Endothelial cell of umbilical vein (primary cell): ENCODE data around the gene TMEM130. TPM values are rescaled to one million over a fixed set of nuclear protein-coding genes. Genes with fewer than 3 reads are reported as not detected.

Experiments
- BruUV-seq: library from RNA; stranded (reverse); fragments of 400-500 nt; replicated peaks from 2 replicates; lab custom pipeline; 2021; lab: Mats Ljungman, UMichigan
- CTCF ChIA-PET: fragments of 300-600, 350-600 bp; sonication (Branson Sonifier 250); formaldehyde crosslinking; loops from one replicate; lab custom pipeline; 2021; ENCODE audit warnings: antibody characterized with exemption, inconsistent platforms; lab: Charles Lee
- POLR2A ChIA-PET: fragments of 300-600, 350-600 bp; sonication (Branson Sonifier 250); formaldehyde crosslinking; loops from one replicate; lab custom pipeline; 2021; ENCODE audit warnings: antibody characterized with exemption, inconsistent platforms; lab: Charles Lee
- DNase-seq: peaks from one replicate; pipeline ENCODE4 v3.0.0-alpha.2; 2011; ENCODE audit warnings: low read depth, low spot score
- FAIRE-seq: peaks from 2 replicates; lab custom pipeline; 2011; peaks lifted over from hg19 to GRCh38; lab: Jason Lieb, UNC
- H2AFZ ChIP-seq: 2 replicates; pipeline ENCODE4 v1.6.0; 2012; ENCODE audit warnings: low read depth, low read length, control low read depth, inconsistent platforms
- H3K27ac ChIP-seq: 2 replicates; pipeline ENCODE4 v1.5.1; 2011; ENCODE audit warnings: low read depth, mild to moderate bottlenecking, control low read depth, low read length, moderate library complexity; ENCODE audit not compliant: insufficient read depth
- H3K27me3 ChIP-seq, 2 experiments: 2 replicates each; pipeline versions ENCODE4 v1.6.0 to v1.6.1; 2011; ENCODE audit warnings: low read length in 2 of 2, mixed read lengths in 1 of 2; ENCODE audit not compliant: control insufficient read depth in 2 of 2, insufficient read depth in 2 of 2
- H3K36me3 ChIP-seq, 2 experiments: 2 replicates in 1 of 2; 3 replicates in 1 of 2; pipeline ENCODE4 v1.5.1; 2011; ENCODE audit warnings: low read length in 2 of 2, mild to moderate bottlenecking in 1 of 2, moderate library complexity in 1 of 2; ENCODE audit not compliant: control insufficient read depth in 2 of 2, insufficient read depth in 2 of 2; ENCODE audit errors: extremely low read depth in 1 of 2
- H3K4me1 ChIP-seq: 3 replicates; pipeline ENCODE4 v1.5.1; 2011; ENCODE audit warnings: mild to moderate bottlenecking, low read length; ENCODE audit not compliant: control insufficient read depth, insufficient read depth; ENCODE audit errors: extremely low read depth
- H3K4me2 ChIP-seq: 2 replicates; pipeline ENCODE4 v1.6.1; 2011; ENCODE audit warnings: low read length, control low read depth, mixed read lengths; ENCODE audit not compliant: insufficient read depth
- H3K4me3 ChIP-seq, 3 experiments: fragments of 200-600 bp in 1 of 3; sonication (generic), shearing (Covaris generic) in 1 of 3; replicated peaks in 1 of 3; 2 replicates each; pipeline ENCODE4 v1.5.1; 2011 to 2016; ENCODE audit warnings: control low read depth in 3 of 3, low read length in 3 of 3, mild to moderate bottlenecking in 2 of 3, inconsistent platforms in 1 of 3, low read depth in 1 of 3, moderate library complexity in 1 of 3; ENCODE audit not compliant: insufficient read depth in 1 of 3
- H3K79me2 ChIP-seq: 2 replicates; pipeline ENCODE4 v1.6.0; 2012; ENCODE audit warnings: low read length, inconsistent platforms; ENCODE audit not compliant: control insufficient read depth, insufficient read depth
- H3K9ac ChIP-seq: replicated peaks from 2 replicates; pipeline ENCODE3; 2011; ENCODE audit warnings: low read length, control low read depth; ENCODE audit not compliant: insufficient read depth; ENCODE audit errors: extremely low read depth
- H3K9me1 ChIP-seq: replicated peaks from 3 replicates; pipeline ENCODE4 v1.6.0; 2011; ENCODE audit warnings: mild to moderate bottlenecking, low read length; ENCODE audit not compliant: control insufficient read depth, insufficient read depth; ENCODE audit errors: extremely low read depth
- H3K9me3 ChIP-seq: replicated peaks from 2 replicates; pipeline ENCODE4 v1.5.1; 2012; ENCODE audit warnings: low read length, inconsistent platforms; ENCODE audit not compliant: control insufficient read depth, insufficient read depth
- H4K20me1 ChIP-seq: replicated peaks from 2 replicates; pipeline ENCODE3; 2011; ENCODE audit warnings: mild to moderate bottlenecking, low read length; ENCODE audit not compliant: control insufficient read depth, insufficient read depth; ENCODE audit errors: extremely low read depth
- EZH2 ChIP-seq: IDR thresholded peaks from 2 replicates; pipeline ENCODE4 v1.6.1; 2012; ENCODE audit warnings: borderline replicate concordance, low read depth, mild to moderate bottlenecking, moderate library complexity, low read length, inconsistent platforms; ENCODE audit not compliant: severe bottlenecking
- GATA2 ChIP-seq: IDR thresholded peaks from 2 replicates; pipeline ENCODE4 v1.7.0; 2011; ENCODE audit warnings: low read depth, mild to moderate bottlenecking, moderate library complexity, mixed read lengths, low read length; ENCODE audit not compliant: insufficient read length, insufficient read depth
- POLR2A ChIP-seq: IDR thresholded peaks from 2 replicates; pipeline ENCODE4 v1.6.1; 2012; ENCODE audit warnings: low read depth, mild to moderate bottlenecking, control low read depth, low read length
- POLR2AphosphoS5 ChIP-seq: IDR thresholded peaks from 2 replicates; pipeline ENCODE4 v1.6.1; 2012; ENCODE audit warnings: low read depth, mild to moderate bottlenecking, control low read depth, low read length, moderate library complexity; ENCODE audit not compliant: insufficient read depth
- dilution Hi-C: fragments of 300-500 bp; cut with MboI; formaldehyde crosslinking; loops from one replicate; pipeline ENCODE4 v1.15.0; 2019; ENCODE audit warnings: low sequenced_read_pairs; ENCODE audit not compliant: extremely low pct_ligation_motif_present
- intact Hi-C: fragments of 100-400 bp; cut with micrococcal nuclease; formaldehyde crosslinking; loops from one replicate; pipeline ENCODE4 v1.10.0; 2022
- polyA plus RNA-seq, 4 experiments: library from polyadenylated mRNA; depleted of rRNA in 3 of 4; stranded (reverse) in 3 of 4; unstranded in 1 of 4; fragments of >200 nt; gene quantifications; 2 replicates each; pipeline versions ENCODE4 v1.2.1 to v1.2.3, GENCODE V29; 2011 to 2012; ENCODE audit warnings: missing spikeins in 1 of 4
- total RNA-seq: library from RNA; stranded (reverse); gene quantifications from 2 replicates; pipeline ENCODE4 v1.2.3, GENCODE V29; 2021
- TF ChIP-seq, protein P1 (sequence below), 2 donors: IDR thresholded peaks; 1 replicate in 1 of 2; 2 replicates in 1 of 2; pipeline ENCODE4 v1.5.1; 2011; ENCODE audit warnings: low read length in 2 of 2, mild to moderate bottlenecking in 2 of 2, moderate library complexity in 2 of 2, control low read depth in 1 of 2, inconsistent platforms in 1 of 2, low read depth in 1 of 2; ENCODE audit not compliant: insufficient read depth in 1 of 2; ENCODE audit errors: extremely low read depth in 1 of 2
- TF ChIP-seq, protein P2 (sequence below): IDR thresholded peaks from 2 replicates; pipeline ENCODE4 v1.6.1; 2011; ENCODE audit not compliant: insufficient read depth, insufficient read length

TMEM130 gene
- total and polyA plus RNA-seq, 2 donors (not counting 3 experiments of a cell fraction or from before 2014, with no cell fraction given): not detected

DNA sequence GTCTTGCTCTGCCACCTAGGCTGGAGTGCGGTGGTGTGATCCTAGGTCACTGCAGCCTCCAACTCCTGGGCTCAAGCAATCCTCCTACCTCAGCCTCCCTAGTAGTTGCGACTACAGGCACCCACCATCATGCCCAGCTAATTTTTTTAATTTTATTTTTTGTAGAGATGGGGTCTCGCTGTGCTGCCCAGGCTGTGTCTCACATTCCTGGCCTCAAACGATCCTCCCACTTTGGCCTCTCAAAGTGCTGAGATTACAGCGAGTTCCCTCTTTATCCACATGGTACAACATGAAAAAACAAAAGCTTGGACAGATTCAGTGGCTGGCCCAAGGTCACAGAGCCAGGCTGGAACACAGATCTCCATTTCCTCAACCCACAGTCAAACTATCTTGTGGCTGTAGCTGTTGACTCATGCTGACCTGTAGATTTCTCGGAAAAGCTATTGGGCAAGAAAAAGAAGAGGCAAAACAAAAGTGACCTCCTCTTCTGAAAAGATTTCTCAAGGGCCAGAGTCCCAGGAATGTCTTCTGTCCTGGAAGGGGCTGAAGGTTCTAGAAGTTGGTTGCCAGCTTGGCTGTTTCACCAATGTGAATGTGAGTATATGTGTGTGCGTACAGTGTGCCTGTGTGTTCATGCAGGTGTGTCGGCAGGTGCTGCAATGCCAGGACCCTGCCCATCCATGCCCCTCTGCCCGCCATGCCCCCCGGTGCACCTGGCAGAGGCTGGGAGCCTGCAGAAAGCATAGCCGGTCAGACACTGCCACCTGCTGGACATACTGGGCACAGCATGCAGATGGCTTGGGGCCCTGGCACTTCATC, 28.4 kb downstream of the TMEM130 start:
- no peak overlapping the region for H3K4me3 ChIP-seq
- H4K20me1 ChIP-seq: no peaks in the 10 kb centered on the region
- H3K9me1 ChIP-seq: no peaks in the 10 kb centered on the region
- H2AFZ ChIP-seq: no peak overlapping the region
- no peaks in the 10 kb centered on the region for H3K79me2 ChIP-seq
- no peak overlapping the region for H3K9ac ChIP-seq
- H3K27me3 ChIP-seq: no peaks in the 10 kb centered on the region
- no peak overlapping the region for H3K4me2 ChIP-seq
- no TSS peak for BruUV-seq
- H3K9me3 ChIP-seq: no peaks in the 10 kb centered on the region
- no peaks in the 10 kb centered on the region for H3K36me3 ChIP-seq
- FAIRE-seq: peak; percentile 28
- H3K27ac ChIP-seq: no peak overlapping the region
- intact Hi-C loops (loop anchor here (1.0 kb wide), 1 partner anchor 408 kb away; no protein-coding TSS in a partner anchor), dilution Hi-C loops (no loop called here)
- peak; percentile 56 for DNase-seq
- POLR2A ChIA-PET: no interaction called here
- CTCF ChIA-PET: interaction anchor here (0.5 to 4.8 kb wide), 22 partner anchors 10 to 820 kb away, joined by 3 to 111 read pairs (median 4); partner anchors contain the start of gene TRRAP
- no peak for TF ChIP-seq POLR2AphosphoS5
- TF ChIP-seq, protein P1, sequence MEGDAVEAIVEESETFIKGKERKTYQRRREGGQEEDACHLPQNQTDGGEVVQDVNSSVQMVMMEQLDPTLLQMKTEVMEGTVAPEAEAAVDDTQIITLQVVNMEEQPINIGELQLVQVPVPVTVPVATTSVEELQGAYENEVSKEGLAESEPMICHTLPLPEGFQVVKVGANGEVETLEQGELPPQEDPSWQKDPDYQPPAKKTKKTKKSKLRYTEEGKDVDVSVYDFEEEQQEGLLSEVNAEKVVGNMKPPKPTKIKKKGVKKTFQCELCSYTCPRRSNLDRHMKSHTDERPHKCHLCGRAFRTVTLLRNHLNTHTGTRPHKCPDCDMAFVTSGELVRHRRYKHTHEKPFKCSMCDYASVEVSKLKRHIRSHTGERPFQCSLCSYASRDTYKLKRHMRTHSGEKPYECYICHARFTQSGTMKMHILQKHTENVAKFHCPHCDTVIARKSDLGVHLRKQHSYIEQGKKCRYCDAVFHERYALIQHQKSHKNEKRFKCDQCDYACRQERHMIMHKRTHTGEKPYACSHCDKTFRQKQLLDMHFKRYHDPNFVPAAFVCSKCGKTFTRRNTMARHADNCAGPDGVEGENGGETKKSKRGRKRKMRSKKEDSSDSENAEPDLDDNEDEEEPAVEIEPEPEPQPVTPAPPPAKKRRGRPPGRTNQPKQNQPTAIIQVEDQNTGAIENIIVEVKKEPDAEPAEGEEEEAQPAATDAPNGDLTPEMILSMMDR (IDR thresholded peaks at IDR 0.05; ENCODE audit: extremely low read depth in 1 of 2, insufficient read depth in 1 of 2, low read depth in 1 of 2, low read length in 2 of 2): peak; percentile 93 to 99
- H3K4me1 ChIP-seq: no peaks in the 10 kb centered on the region

GRCh38 chr7:98840722-98841121, 29.1 kb downstream of the TMEM130 start:
- Histone ChIP-seq H3K4me3 (no peak overlapping the region), H3K36me3 (no peaks in the 10 kb centered on the region), H3K9me1 (no peaks in the 10 kb centered on the region), H3K4me1 (no peaks in the 10 kb centered on the region), H4K20me1 (no peaks in the 10 kb centered on the region), H2AFZ (no peak overlapping the region), H3K9me3 (no peaks in the 10 kb centered on the region), H3K9ac (no peak overlapping the region), H3K27ac (no peak overlapping the region), H3K4me2 (no peak overlapping the region), H3K79me2 (no peaks in the 10 kb centered on the region), H3K27me3 (no peaks in the 10 kb centered on the region)
- FAIRE-seq: no peak
- no peak for DNase-seq
- dilution Hi-C loops: no loop called here
- no TSS peak for BruUV-seq
- TF ChIP-seq, protein P1 (IDR thresholded peaks at IDR 0.05; ENCODE audit: extremely low read depth in 1 of 2, insufficient read depth in 1 of 2, low read depth in 1 of 2, low read length in 2 of 2): no peak
- no peak for TF ChIP-seq EZH2
- TF ChIP-seq POLR2A: no peak
- TF ChIP-seq, protein P2, sequence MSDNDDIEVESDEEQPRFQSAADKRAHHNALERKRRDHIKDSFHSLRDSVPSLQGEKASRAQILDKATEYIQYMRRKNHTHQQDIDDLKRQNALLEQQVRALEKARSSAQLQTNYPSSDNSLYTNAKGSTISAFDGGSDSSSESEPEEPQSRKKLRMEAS: no peak
- no peak for TF ChIP-seq GATA2
- CTCF ChIA-PET: interaction anchor here (0.8 to 4.8 kb wide), 15 partner anchors 9 to 819 kb away, joined by 3 to 111 read pairs (median 7); no protein-coding TSS in a partner anchor
- POLR2A ChIA-PET: no interaction called here
- intact Hi-C loops: loop anchor here (1.0 kb wide), 1 partner anchor 407 kb away; no protein-coding TSS in a partner anchor
